ENCODE results near the gene CCNJ. TPM values are rescaled to one million over a fixed set of nuclear protein-coding genes. Genes with fewer than 3 reads are reported as not detected.

Gene CCNJ, protein sequence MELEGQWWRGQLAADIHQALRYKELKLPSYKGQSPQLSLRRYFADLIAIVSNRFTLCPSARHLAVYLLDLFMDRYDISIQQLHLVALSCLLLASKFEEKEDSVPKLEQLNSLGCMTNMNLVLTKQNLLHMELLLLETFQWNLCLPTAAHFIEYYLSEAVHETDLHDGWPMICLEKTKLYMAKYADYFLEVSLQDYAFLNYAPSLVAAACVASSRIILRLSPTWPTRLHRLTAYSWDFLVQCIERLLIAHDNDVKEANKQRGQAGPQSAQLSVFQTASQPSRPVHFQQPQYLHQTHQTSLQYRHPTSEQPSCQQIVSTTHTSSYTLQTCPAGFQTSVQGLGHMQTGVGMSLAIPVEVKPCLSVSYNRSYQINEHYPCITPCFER
- total RNA-seq, result 4.5 and 4.9 TPM in 2 replicates

DNA sequence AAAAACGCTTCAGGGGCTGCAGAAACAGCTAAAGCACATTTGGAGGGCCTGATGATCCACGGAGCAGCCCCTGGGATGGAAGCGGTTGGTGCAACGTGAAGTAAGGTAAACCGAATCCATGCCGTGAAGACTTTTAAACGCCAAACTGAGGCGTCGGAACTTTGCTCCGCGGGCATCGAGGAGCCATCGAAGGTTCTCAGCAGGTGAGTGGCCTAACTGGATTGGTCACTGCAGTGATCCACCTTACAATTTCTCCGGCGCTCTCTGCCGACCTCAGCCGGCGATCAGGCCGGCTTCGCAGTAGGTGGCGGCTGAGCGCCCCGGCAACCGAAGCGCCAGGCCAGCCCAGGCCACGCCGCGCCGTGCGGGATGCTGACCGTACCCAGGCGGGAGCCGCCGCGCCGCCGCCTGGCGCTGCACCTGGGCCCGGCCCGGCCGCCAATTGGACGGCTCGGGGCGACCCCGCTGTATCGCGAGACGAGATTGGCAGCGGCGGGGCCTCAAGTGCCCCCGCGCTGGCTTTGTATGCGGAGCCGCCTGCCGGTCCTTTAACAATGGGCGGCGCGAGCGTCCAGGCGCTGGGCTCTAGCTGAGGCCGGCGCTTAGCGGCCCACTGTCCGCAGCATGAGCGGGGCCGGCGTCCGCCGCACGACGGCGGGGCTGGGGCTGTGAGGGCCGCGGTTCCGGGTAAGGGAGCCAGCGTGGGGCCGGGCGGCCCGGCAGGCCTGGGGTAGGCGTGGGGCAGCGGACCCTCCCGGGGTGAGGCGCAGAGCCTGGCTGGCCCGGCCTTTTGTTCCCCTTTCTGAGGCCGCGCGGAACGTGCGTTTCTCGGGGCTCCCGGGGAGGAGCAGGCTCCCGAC is at the start of gene CCNJ:
Gene CCNJ (plus strand): TSS at position 551 of the 860 bp plus-strand sequence. CDS start 811 bp downstream, outside the sequence.

Other genes with a start within 250 kb of the CCNJ start
- gene CC2D2B, start 135.6 kb upstream of the CCNJ start, total RNA-seq, result not detected in 2 replicates
- 9.6 and 13.9 TPM in 2 replicates for gene ZNF518A, start 86.7 kb downstream of the CCNJ start, total RNA-seq
- gene BLNK, start 228.0 kb downstream of the CCNJ start, total RNA-seq, result not detected in 2 replicates

Measured in epithelial cell of alveolus of lung (primary cell).